ENCODE measurements around the gene SIGLEC15. TPM values are rescaled to one million over a fixed set of nuclear protein-coding genes. Genes with fewer than 3 reads are reported as not detected.
"Not testable (repeated sequence)": the region's sequence is repeated elsewhere in the genome, so short reads cannot be mapped to it uniquely, and the experiment has no call there.

The SIGLEC15 gene
- total and polyA plus RNA-seq, 4 donors, result 0.17 to 0.42 (median 0.29) TPM

DNA sequence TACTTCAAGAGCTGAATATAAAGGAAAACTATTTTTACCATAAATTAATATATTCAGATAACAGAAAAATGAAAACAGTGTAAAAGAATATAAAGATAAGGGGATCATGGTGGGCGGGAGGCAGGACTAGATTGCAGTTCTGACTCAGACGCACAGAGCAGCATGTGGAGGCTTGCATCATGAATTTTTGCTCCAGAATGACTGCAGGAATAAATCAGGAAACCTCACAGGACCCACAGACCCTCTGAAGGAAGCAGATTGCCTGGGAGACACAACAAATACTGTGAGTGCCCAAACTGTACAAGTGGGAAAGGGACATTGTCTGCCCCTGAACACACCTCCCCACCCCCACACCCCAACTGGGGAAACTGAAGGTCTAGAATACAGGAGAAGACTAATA lies 19.2 kb upstream of the SIGLEC15 start:
- Histone ChIP-seq H3K9ac (ENCODE audit: low read depth in 1 of 2, low read length in 2 of 2) (no peak overlapping the region), H3K9me3 (ENCODE audit: control insufficient read depth in 4 of 4, low read length in 3 of 4) (peaks cover 0 to 1% (median under 1%) of the 10 kb centered on the region in 4 donors), H3K27ac (ENCODE audit: low read depth in 1 of 2, low read length in 2 of 2) (no peak overlapping the region), H3K4me1 (ENCODE audit: control insufficient read depth in 4 of 4, insufficient read depth in 4 of 4, low read length in 3 of 4) (peaks cover 0 to 9% (median 0%) of the 10 kb centered on the region in 4 donors), H3K36me3 (ENCODE audit: control insufficient read depth in 4 of 4, insufficient read depth in 3 of 4, low read depth in 1 of 4, low read length in 3 of 4) (no peaks in the 10 kb centered on the region), H3K27me3 (ENCODE audit: control insufficient read depth in 4 of 4, insufficient read depth in 4 of 4, low read length in 3 of 4) (no peaks in the 10 kb centered on the region), H3K4me3 (ENCODE audit: low read depth in 1 of 3, low read length in 3 of 3) (no peak overlapping the region)
- DNase-seq (ENCODE audit: low spot score), result no peak
- TF ChIP-seq FOXA2 (IDR thresholded peaks at IDR 0.05), result no peak
- TF ChIP-seq, protein P1, sequence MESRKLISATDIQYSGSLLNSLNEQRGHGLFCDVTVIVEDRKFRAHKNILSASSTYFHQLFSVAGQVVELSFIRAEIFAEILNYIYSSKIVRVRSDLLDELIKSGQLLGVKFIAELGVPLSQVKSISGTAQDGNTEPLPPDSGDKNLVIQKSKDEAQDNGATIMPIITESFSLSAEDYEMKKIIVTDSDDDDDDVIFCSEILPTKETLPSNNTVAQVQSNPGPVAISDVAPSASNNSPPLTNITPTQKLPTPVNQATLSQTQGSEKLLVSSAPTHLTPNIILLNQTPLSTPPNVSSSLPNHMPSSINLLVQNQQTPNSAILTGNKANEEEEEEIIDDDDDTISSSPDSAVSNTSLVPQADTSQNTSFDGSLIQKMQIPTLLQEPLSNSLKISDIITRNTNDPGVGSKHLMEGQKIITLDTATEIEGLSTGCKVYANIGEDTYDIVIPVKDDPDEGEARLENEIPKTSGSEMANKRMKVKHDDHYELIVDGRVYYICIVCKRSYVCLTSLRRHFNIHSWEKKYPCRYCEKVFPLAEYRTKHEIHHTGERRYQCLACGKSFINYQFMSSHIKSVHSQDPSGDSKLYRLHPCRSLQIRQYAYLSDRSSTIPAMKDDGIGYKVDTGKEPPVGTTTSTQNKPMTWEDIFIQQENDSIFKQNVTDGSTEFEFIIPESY (IDR thresholded peaks at IDR 0.05), result no peak
- no peak for TF ChIP-seq FOXA1 (IDR thresholded peaks at IDR 0.05)
- no peak for TF ChIP-seq RXRA (IDR thresholded peaks at IDR 0.05)
- no peak for TF ChIP-seq JUND (IDR thresholded peaks at IDR 0.05)
- no peak for TF ChIP-seq RAD21 (IDR thresholded peaks at IDR 0.05)
- no peak for TF ChIP-seq SP1 (IDR thresholded peaks at IDR 0.05)
- TF ChIP-seq, protein P2, sequence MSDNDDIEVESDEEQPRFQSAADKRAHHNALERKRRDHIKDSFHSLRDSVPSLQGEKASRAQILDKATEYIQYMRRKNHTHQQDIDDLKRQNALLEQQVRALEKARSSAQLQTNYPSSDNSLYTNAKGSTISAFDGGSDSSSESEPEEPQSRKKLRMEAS (IDR thresholded peaks at IDR 0.05), result no peak
- TF ChIP-seq, protein P3, sequence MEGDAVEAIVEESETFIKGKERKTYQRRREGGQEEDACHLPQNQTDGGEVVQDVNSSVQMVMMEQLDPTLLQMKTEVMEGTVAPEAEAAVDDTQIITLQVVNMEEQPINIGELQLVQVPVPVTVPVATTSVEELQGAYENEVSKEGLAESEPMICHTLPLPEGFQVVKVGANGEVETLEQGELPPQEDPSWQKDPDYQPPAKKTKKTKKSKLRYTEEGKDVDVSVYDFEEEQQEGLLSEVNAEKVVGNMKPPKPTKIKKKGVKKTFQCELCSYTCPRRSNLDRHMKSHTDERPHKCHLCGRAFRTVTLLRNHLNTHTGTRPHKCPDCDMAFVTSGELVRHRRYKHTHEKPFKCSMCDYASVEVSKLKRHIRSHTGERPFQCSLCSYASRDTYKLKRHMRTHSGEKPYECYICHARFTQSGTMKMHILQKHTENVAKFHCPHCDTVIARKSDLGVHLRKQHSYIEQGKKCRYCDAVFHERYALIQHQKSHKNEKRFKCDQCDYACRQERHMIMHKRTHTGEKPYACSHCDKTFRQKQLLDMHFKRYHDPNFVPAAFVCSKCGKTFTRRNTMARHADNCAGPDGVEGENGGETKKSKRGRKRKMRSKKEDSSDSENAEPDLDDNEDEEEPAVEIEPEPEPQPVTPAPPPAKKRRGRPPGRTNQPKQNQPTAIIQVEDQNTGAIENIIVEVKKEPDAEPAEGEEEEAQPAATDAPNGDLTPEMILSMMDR (IDR thresholded peaks at IDR 0.05; ENCODE audit: low read depth, low read length, missing input control), result no peak
- no peak for TF ChIP-seq NR2F2 (IDR thresholded peaks at IDR 0.05)
- TF ChIP-seq TAF1 (conservative IDR thresholded peaks at IDR 0.05), result no peak
- WGBS, result 75% methylated on average over 2 of the region's 2 CpGs

GRCh38 chr18:45807144-45807543 lies 18.3 kb upstream of the SIGLEC15 start:
- not testable (repeated sequence) for H3K9ac ChIP-seq (ENCODE audit: low read depth in 1 of 2, low read length in 2 of 2); H3K4me1 ChIP-seq (ENCODE audit: control insufficient read depth in 4 of 4, insufficient read depth in 4 of 4, low read length in 3 of 4); H3K27me3 ChIP-seq (ENCODE audit: control insufficient read depth in 4 of 4, insufficient read depth in 4 of 4, low read length in 3 of 4); H3K36me3 ChIP-seq (ENCODE audit: control insufficient read depth in 4 of 4, insufficient read depth in 3 of 4, low read depth in 1 of 4, low read length in 3 of 4); H3K4me3 ChIP-seq (ENCODE audit: low read depth in 1 of 3, low read length in 3 of 3); H3K27ac ChIP-seq (ENCODE audit: low read depth in 1 of 2, low read length in 2 of 2); H3K9me3 ChIP-seq (ENCODE audit: control insufficient read depth in 4 of 4, low read length in 3 of 4)
- 74% methylated on average over 2 of the region's 2 CpGs for WGBS
- DNase-seq (ENCODE audit: low spot score), result peak; percentile 59

DNA sequence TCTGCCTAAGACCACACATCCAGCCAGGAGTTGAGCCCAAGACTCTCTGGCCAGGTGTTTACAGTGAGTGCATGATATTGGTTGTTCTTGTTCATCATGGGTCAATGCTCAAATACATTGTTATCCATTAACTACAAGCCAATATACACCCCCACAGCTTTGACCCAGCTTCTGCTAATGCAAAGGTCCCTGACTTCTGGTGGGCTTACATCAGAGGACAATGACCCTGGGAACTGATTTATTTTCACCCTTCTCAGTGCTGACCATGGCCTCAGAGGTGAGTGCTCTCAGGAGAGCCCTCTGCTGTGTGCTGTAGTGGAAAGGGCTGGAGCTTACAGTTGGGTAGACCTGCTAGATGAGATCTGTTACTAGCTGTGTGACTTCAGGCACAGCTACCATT lies 10.7 kb upstream of the SIGLEC15 start:
- not testable (repeated sequence) for DNase-seq (ENCODE audit: low spot score)

More for the DNA sequence above, 10.7 kb upstream of the SIGLEC15 start:
- not testable (repeated sequence) for H3K9me3 ChIP-seq (ENCODE audit: control insufficient read depth in 4 of 4, low read length in 3 of 4); H3K36me3 ChIP-seq (ENCODE audit: control insufficient read depth in 4 of 4, insufficient read depth in 3 of 4, low read depth in 1 of 4, low read length in 3 of 4); H3K27me3 ChIP-seq (ENCODE audit: control insufficient read depth in 4 of 4, insufficient read depth in 4 of 4, low read length in 3 of 4); H3K4me3 ChIP-seq (ENCODE audit: low read depth in 1 of 3, low read length in 3 of 3); H3K27ac ChIP-seq (ENCODE audit: low read depth in 1 of 2, low read length in 2 of 2)
- H3K4me1 ChIP-seq (ENCODE audit: control insufficient read depth in 4 of 4, insufficient read depth in 4 of 4, low read length in 3 of 4), result peaks cover 0 to 13% (median 10%) of the 10 kb centered on the region in 4 donors
- TF ChIP-seq YY1 (IDR thresholded peaks at IDR 0.05) (peak; percentile 76), JUND (IDR thresholded peaks at IDR 0.05) (peak in 1 of 2 donors; percentile 76), HNF4A (conservative IDR thresholded peaks at IDR 0.05) (peak; percentile 69 to 80), FOXA1 (IDR thresholded peaks at IDR 0.05) (peak; percentile 67), SP1 (IDR thresholded peaks at IDR 0.05) (peak; percentile 89), EGR1 (IDR thresholded peaks at IDR 0.05; ENCODE audit: low read depth in 2 of 2) (peak in 1 of 2 donors; percentile 72), HNF4G (IDR thresholded peaks at IDR 0.05) (peak; percentile 22), FOXA2 (IDR thresholded peaks at IDR 0.05) (peak; percentile 65), RAD21 (IDR thresholded peaks at IDR 0.05) (peak; percentile 56), NR2F2 (IDR thresholded peaks at IDR 0.05) (peak; percentile 29), RXRA (IDR thresholded peaks at IDR 0.05) (peak; percentile 98 to 99)
- TF ChIP-seq, protein P4, sequence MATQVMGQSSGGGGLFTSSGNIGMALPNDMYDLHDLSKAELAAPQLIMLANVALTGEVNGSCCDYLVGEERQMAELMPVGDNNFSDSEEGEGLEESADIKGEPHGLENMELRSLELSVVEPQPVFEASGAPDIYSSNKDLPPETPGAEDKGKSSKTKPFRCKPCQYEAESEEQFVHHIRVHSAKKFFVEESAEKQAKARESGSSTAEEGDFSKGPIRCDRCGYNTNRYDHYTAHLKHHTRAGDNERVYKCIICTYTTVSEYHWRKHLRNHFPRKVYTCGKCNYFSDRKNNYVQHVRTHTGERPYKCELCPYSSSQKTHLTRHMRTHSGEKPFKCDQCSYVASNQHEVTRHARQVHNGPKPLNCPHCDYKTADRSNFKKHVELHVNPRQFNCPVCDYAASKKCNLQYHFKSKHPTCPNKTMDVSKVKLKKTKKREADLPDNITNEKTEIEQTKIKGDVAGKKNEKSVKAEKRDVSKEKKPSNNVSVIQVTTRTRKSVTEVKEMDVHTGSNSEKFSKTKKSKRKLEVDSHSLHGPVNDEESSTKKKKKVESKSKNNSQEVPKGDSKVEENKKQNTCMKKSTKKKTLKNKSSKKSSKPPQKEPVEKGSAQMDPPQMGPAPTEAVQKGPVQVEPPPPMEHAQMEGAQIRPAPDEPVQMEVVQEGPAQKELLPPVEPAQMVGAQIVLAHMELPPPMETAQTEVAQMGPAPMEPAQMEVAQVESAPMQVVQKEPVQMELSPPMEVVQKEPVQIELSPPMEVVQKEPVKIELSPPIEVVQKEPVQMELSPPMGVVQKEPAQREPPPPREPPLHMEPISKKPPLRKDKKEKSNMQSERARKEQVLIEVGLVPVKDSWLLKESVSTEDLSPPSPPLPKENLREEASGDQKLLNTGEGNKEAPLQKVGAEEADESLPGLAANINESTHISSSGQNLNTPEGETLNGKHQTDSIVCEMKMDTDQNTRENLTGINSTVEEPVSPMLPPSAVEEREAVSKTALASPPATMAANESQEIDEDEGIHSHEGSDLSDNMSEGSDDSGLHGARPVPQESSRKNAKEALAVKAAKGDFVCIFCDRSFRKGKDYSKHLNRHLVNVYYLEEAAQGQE (IDR thresholded peaks at IDR 0.05), result peak; percentile 51
- TF ChIP-seq, protein P1 (IDR thresholded peaks at IDR 0.05), result peak; percentile 30
- TF ChIP-seq, protein P2 (IDR thresholded peaks at IDR 0.05), result peak; percentile 60
- peak overlapping the region in 1 of 2 donors; percentile 22 for H3K9ac ChIP-seq (ENCODE audit: low read depth in 1 of 2, low read length in 2 of 2)

All from liver (tissue), 9 donors.